ENCODE results near the gene MYL4.
"Not testable (repeated sequence)": the region's sequence is repeated elsewhere in the genome, so short reads cannot be mapped to it uniquely, and the experiment has no call there.

Gene MYL4

DNA sequence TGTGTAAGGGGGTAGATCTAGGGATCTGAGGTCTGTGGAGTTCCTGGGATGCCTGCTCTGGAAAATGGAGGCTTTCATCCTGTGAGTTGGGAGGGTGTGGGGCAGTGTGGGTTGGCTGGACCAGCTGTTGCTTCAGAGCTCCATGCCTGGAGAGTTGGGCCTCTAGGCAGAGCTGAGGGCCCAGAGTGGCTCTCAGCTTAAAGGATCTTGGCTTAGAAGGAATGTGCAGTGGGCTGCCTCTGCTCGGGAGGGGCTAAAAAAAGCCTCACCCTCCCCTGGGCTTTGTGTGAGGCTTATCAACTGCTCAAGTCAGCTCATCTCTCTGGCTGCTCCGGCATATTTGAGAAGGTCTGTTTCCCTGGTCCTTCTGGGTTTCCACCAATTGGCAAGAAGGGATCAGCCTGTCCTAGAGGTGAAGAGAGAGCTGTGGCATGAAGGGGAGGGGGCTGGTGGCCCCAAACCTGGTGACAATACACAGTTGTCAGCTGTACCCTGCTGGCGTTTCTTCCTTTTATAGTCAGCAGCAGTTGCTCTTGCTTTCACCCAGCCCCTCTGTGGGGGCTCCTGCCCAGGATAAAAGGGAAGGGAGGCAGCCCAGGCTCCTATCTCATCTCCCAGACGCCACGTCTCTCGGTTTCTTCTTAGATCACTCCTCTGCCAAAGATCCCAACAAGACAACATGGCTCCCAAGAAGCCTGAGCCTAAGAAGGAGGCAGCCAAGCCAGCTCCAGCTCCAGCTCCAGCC, at the start of gene MYL4:
Gene MYL4 (plus strand): TSS at position 605 of the 745 bp plus-strand sequence. CDS start 75 bp downstream, at position 680.
- no peaks in the 10 kb centered on the region for H3K27me3 ChIP-seq (ENCODE audit: insufficient read depth, low read length)
- no peak within 1 kb of the TSS for H2AFZ ChIP-seq (ENCODE audit: low read depth, low read length)
- H3K9me3 ChIP-seq (ENCODE audit: low read length): no peaks in the 10 kb centered on the region
- H3K4me1 ChIP-seq (ENCODE audit: insufficient read depth, low read length): peaks cover 2% of the 10 kb centered on the region
- H3K36me3 ChIP-seq (ENCODE audit: insufficient read depth, low read length): no peaks in the 10 kb centered on the region
- H3K4me3 ChIP-seq (ENCODE audit: low read length): no peak within 1 kb of the TSS

DNA sequence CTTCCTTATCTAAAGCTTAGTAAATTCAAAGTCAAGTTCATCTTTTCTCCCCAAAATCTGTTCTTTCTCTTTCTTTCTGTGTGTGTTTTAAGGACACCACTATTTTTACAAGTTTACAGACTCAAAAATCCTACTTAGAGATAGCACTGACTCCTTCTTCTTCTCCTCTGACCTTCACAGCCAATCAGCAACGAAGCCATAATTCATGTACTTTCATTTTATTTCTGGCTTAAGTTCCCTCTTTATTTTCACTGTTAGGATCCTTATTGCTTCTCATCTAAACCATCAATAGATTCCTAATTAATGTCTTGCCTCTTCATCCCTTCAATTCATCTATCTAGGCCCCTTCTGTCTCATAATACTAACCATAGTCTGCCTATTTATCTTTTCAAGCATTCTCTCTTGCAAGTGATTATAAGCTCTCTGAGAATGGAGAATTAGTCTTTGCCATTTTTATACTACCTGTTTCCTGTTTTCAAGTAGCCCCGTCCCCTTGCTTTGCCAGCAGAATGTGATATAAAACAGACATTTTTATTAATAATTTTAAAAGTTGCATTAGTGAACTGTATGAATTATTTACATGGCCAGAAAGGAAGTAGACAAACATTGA, 47.0 kb upstream of the MYL4 start:
- Histone ChIP-seq H3K4me1 (ENCODE audit: insufficient read depth, low read length) (no peaks in the 10 kb centered on the region), H3K27me3 (ENCODE audit: insufficient read depth, low read length) (no peaks in the 10 kb centered on the region), H2AFZ (ENCODE audit: low read depth, low read length) (no peak overlapping the region), H3K4me3 (ENCODE audit: low read length) (no peak overlapping the region), H3K9me3 (ENCODE audit: low read length) (no peaks in the 10 kb centered on the region), H3K36me3 (ENCODE audit: insufficient read depth, low read length) (peaks cover 71% of the 10 kb centered on the region)

DNA sequence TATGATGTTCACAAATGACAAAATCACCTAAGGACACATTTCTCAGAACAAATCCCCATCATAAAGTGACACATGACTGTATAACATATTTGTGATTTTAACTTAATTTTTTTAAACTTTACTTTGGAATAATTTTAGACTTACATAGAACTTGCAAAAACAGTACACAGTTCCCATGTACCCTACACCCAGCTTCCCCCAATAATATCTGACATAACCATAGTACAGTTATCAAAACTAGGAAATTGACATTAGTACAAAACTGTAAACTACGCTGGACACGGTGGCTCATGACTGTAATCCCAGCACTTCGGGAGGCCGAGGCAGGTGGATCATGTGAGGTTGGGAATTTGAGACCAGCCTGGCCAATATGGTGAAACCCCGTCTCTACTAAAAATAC, 44.9 kb upstream of the MYL4 start:
- no peaks in the 10 kb centered on the region for H3K27me3 ChIP-seq (ENCODE audit: insufficient read depth, low read length)
- H3K4me1 ChIP-seq (ENCODE audit: insufficient read depth, low read length): no peaks in the 10 kb centered on the region
- H3K36me3 ChIP-seq (ENCODE audit: insufficient read depth, low read length): peaks cover 68% of the 10 kb centered on the region
- H2AFZ ChIP-seq (ENCODE audit: low read depth, low read length): no peak overlapping the region
- H3K4me3 ChIP-seq (ENCODE audit: low read length): no peak overlapping the region
- no peaks in the 10 kb centered on the region for H3K9me3 ChIP-seq (ENCODE audit: low read length)

DNA sequence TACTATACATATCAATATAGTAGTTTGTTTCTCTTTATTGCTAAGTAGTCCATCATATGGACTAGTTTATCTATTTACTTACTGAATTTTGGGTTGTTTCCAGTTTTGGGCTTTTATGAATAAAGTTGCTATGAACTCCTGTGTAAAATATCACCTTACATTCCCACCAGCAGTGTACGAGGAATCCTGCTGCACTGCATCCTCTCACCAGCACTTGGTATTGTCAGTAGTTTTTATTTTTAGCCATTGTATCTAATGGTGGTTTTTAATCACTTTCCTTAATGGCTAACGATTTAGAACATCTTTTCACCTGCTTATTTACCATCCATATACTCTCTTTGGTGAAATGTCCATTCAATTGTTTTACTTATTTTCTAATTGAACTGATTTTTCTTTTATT, 44.0 kb upstream of the MYL4 start:
- Histone ChIP-seq H3K4me3 (ENCODE audit: low read length) (no peak overlapping the region), H3K9me3 (ENCODE audit: low read length) (no peaks in the 10 kb centered on the region), H2AFZ (ENCODE audit: low read depth, low read length) (no peak overlapping the region), H3K27me3 (ENCODE audit: insufficient read depth, low read length) (no peaks in the 10 kb centered on the region), H3K36me3 (ENCODE audit: insufficient read depth, low read length) (peaks cover 67% of the 10 kb centered on the region), H3K4me1 (ENCODE audit: insufficient read depth, low read length) (no peaks in the 10 kb centered on the region)

DNA sequence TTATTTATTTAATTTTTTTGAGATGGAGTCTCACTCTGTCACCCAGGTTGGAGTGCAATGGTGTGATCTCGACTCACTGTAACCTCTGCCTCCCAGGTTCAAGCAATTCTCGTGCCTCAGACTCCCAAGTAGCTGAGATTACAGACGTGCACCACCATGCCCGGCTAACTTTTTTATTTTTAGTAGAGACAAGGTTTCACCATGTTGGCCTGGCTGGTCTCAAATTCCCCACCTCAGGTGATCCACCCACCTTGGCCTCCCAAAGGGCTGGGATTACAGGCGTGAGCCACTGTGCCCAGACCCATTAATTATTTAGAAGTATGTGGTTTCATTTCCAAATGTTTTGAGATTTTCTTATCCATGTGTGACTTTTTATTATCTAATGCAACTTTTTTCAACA, 42.3 kb upstream of the MYL4 start:
- peaks cover 66% of the 10 kb centered on the region for H3K36me3 ChIP-seq (ENCODE audit: insufficient read depth, low read length)
- H3K4me3 ChIP-seq (ENCODE audit: low read length); H3K27me3 ChIP-seq (ENCODE audit: insufficient read depth, low read length); H2AFZ ChIP-seq (ENCODE audit: low read depth, low read length); H3K4me1 ChIP-seq (ENCODE audit: insufficient read depth, low read length); H3K9me3 ChIP-seq (ENCODE audit: low read length): not testable (repeated sequence)

DNA sequence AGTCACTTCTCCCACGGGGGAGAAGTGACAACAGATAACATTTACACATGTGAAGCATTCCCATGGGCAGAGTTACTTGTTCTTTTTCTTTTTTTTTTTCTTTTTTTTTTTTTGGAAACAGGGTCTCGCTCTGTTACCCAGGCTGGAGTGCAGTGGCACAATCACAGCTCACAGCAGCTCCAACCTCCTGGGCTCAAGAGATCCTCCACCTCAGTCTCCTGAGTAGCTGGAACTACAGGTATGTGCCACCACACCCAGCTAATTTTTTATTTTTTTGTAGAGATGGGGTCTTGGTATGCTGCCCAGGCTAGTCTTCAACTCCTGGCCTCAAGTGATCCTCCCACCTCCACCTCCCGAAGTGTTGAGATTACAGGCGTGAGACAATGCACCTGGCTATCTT, 40.3 kb upstream of the MYL4 start:
- H3K36me3 ChIP-seq (ENCODE audit: insufficient read depth, low read length): peaks cover 70% of the 10 kb centered on the region
- not testable (repeated sequence) for H3K9me3 ChIP-seq (ENCODE audit: low read length); H2AFZ ChIP-seq (ENCODE audit: low read depth, low read length); H3K27me3 ChIP-seq (ENCODE audit: insufficient read depth, low read length); H3K4me1 ChIP-seq (ENCODE audit: insufficient read depth, low read length); H3K4me3 ChIP-seq (ENCODE audit: low read length)

DNA sequence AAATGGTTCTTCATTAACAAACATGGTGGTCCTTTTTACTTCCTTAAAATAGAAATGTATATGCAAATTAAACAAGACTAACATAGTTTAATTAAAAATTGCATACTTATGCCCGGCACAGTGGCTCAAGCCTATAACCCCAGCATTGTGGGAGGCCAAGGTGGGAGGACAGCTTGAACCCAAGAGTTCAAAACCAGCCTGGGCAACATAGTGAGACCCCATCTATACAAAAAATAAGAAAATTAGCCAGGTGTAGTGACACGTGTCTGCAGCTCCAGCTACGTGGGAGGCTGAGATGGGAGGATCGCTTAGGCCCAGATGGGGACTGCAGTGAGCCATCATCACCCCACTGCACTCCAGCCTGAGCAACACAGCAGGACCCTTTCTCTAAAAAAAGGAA, 38.4 kb upstream of the MYL4 start:
- Histone ChIP-seq H2AFZ (ENCODE audit: low read depth, low read length) (no peak overlapping the region), H3K9me3 (ENCODE audit: low read length) (no peaks in the 10 kb centered on the region), H3K4me3 (ENCODE audit: low read length) (no peak overlapping the region), H3K36me3 (ENCODE audit: insufficient read depth, low read length) (peaks cover 62% of the 10 kb centered on the region), H3K27me3 (ENCODE audit: insufficient read depth, low read length) (no peaks in the 10 kb centered on the region), H3K4me1 (ENCODE audit: insufficient read depth, low read length) (no peaks in the 10 kb centered on the region)

DNA sequence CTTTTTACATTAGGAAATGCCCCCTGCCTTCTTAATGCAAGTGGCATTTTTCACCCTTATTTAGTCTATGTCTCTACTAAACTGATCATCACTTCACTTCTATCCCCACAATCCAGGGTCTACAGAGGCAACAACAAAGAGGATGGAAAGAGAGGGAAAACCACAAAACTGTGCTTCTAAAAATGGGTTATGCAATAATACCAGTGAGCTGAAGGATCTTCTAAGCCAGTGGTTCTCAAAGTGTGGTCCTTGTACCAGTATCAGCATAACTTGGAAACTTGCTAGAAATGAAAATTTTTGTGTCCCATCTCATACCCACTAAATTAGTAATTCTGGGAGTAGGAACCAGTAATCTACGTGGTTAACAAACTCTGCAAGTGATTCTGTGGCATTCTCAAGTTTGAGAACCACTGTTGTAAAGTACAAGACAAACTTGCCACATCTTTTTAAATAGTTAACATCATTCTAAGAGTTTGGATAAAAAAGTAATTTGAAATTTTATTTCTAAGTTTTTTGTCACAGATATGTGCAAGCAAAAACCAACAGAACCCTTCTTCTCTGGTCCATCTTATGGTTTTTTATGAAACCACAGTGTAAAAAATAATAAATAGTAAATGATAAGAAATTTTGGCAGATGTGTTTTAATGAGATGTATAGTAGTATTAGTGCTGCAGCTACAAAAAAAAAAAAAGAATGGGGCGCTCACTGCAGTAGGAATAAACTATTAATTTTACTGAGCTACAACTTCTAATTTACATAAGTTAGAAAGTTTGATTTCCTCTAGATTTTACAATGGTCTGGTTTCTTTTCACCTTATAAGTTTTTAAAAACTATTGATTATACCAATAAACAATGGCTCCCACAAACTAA, 36.2 kb upstream of the MYL4 start:
- H3K9me3 ChIP-seq (ENCODE audit: low read length): no peaks in the 10 kb centered on the region
- H3K4me1 ChIP-seq (ENCODE audit: insufficient read depth, low read length): no peaks in the 10 kb centered on the region
- H2AFZ ChIP-seq (ENCODE audit: low read depth, low read length): no peak overlapping the region
- H3K27me3 ChIP-seq (ENCODE audit: insufficient read depth, low read length): no peaks in the 10 kb centered on the region
- H3K36me3 ChIP-seq (ENCODE audit: insufficient read depth, low read length): peaks cover 57% of the 10 kb centered on the region
- H3K4me3 ChIP-seq (ENCODE audit: low read length): no peak overlapping the region

DNA sequence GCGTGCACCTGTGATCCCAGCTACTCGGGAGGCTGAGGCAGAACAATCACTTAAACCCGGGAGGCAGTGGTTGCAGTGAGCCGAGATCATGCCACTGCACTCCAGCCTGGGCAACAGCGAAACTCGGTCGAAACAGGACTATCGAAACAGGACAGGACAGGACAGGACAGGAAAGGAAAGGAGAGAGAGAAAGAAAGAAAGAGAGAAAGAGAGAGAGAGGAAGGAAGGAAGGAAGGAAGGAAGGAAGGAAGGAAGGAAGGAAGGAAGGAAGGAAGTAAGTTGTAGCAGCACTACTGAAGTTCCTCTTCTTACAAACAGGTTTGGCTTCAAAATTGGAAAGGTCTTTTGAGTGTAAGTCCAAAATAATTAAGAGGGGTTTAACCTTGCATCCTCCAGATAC, 34.3 kb upstream of the MYL4 start:
- H3K27me3 ChIP-seq (ENCODE audit: insufficient read depth, low read length); H3K4me3 ChIP-seq (ENCODE audit: low read length); H3K9me3 ChIP-seq (ENCODE audit: low read length); H3K4me1 ChIP-seq (ENCODE audit: insufficient read depth, low read length); H2AFZ ChIP-seq (ENCODE audit: low read depth, low read length): not testable (repeated sequence)
- peaks cover 55% of the 10 kb centered on the region for H3K36me3 ChIP-seq (ENCODE audit: insufficient read depth, low read length)

DNA sequence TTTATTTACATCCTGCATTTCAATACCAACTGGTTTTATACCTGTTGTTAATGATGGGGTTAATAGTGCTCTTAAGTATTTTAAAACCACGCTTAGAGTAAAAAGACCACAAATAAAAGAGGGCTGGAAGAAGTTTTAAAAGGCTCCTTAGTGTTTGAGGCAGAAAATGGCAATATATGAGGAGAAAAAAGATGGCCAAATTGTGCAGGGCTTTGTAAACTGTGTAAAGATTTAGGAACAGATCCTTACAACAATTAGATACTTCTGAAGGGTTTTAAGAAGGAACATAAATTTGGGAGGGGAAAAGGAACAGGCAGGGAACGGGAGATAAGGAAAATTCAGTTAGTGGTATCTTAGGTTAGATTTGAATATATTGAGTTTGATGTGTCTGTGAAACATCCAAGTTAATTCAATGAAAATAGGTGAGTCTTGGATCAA, 32.7 kb upstream of the MYL4 start:
- H3K27me3 ChIP-seq (ENCODE audit: insufficient read depth, low read length): no peaks in the 10 kb centered on the region
- H3K4me3 ChIP-seq (ENCODE audit: low read length): no peak overlapping the region
- H2AFZ ChIP-seq (ENCODE audit: low read depth, low read length): no peak overlapping the region
- no peaks in the 10 kb centered on the region for H3K9me3 ChIP-seq (ENCODE audit: low read length)
- H3K36me3 ChIP-seq (ENCODE audit: insufficient read depth, low read length): peaks cover 55% of the 10 kb centered on the region
- H3K4me1 ChIP-seq (ENCODE audit: insufficient read depth, low read length): no peaks in the 10 kb centered on the region

DNA sequence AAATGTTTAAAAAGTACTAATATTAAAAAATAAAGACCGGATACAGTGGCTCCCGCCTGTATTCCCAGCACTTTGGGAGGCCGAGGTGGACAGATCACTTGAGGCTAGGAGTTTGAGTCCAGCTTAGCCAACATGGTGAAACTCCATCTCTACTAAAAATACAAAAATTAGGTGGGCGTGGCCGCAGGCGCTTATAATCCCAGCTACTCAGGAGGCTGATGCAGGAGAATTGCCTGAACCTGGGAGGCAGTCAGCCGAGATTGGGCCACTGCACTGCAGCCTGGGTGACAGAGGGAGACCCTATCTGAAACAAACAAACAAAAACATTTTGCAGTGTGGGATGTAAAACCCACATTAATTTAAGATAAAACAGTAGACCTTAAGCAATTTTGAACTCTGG, 31.9 kb upstream of the MYL4 start:
- Histone ChIP-seq H3K4me3 (ENCODE audit: low read length) (no peak overlapping the region), H3K36me3 (ENCODE audit: insufficient read depth, low read length) (peaks cover 53% of the 10 kb centered on the region), H3K4me1 (ENCODE audit: insufficient read depth, low read length) (no peaks in the 10 kb centered on the region), H3K9me3 (ENCODE audit: low read length) (no peaks in the 10 kb centered on the region), H2AFZ (ENCODE audit: low read depth, low read length) (no peak overlapping the region), H3K27me3 (ENCODE audit: insufficient read depth, low read length) (no peaks in the 10 kb centered on the region)

DNA sequence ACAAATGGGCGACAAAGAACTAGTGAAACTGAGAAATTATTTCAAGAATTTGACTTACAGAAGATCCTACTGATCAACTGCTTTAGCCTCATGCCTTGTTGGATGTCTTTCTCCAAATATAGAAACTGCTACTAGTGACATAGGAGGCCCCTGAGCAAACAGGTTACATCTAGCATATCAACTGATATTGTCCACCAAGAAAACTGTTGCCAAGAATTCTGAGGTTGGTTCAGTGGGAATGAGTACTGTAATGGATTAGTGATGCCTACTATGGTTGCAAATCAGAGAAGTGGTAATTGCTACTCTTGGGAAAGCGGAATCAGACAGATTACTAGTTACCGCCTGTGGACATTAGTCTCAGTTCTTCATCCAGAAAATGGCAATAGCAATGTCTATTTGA, 30.0 kb upstream of the MYL4 start:
- H3K36me3 ChIP-seq (ENCODE audit: insufficient read depth, low read length): peaks cover 40% of the 10 kb centered on the region

DNA sequence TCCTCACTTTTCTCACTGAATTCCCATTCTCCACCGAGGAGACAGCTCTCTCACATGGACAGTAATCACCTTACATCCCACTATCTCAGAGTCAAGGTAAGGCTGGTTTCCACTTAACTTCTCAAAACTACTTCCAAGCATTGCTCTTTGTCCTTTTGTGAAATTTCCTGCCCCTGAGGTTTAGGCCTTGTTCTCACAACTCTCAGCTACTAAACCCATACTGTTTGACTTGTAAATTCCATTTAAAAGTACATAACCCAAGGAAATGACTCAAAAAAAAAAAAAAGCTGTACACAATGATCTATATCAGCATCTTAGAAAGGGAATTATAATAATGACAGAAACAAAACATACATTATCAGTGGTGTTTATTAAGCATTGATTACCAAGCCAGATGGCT, 28.8 kb upstream of the MYL4 start:
- no peaks in the 10 kb centered on the region for H3K9me3 ChIP-seq (ENCODE audit: low read length)
- H3K27me3 ChIP-seq (ENCODE audit: insufficient read depth, low read length): no peaks in the 10 kb centered on the region
- H3K36me3 ChIP-seq (ENCODE audit: insufficient read depth, low read length): peaks cover 38% of the 10 kb centered on the region
- H2AFZ ChIP-seq (ENCODE audit: low read depth, low read length): no peak overlapping the region
- H3K4me1 ChIP-seq (ENCODE audit: insufficient read depth, low read length): no peaks in the 10 kb centered on the region
- no peak overlapping the region for H3K4me3 ChIP-seq (ENCODE audit: low read length)

More for the DNA sequence above, 30.0 kb upstream of the MYL4 start:
- Histone ChIP-seq H2AFZ (ENCODE audit: low read depth, low read length) (no peak overlapping the region), H3K27me3 (ENCODE audit: insufficient read depth, low read length) (no peaks in the 10 kb centered on the region), H3K4me3 (ENCODE audit: low read length) (no peak overlapping the region), H3K9me3 (ENCODE audit: low read length) (no peaks in the 10 kb centered on the region), H3K4me1 (ENCODE audit: insufficient read depth, low read length) (no peaks in the 10 kb centered on the region)
